ENCODE results near the gene MESP2. TPM values are rescaled to one million over a fixed set of nuclear protein-coding genes. Genes with fewer than 3 reads are reported as not detected.
A peak's percentile ranks its signal among the peaks of the same experiment; 100 is the strongest.

The MESP2 gene
- total RNA-seq, 2 experiments from 2014 or later: not detected

- no peak overlapping the region for H2AFZ ChIP-seq (ENCODE audit: low read length)
- DNase-seq (ENCODE audit: low spot score): no peak
- no peaks in the 10 kb centered on the region for H3K4me1 ChIP-seq (ENCODE audit: insufficient read depth, low read length, poor library complexity, severe bottlenecking)
- ChIA-PET POLR2A (interaction anchor here (0.7 to 0.8 kb wide), 2 partner anchors 27 to 36 kb away, joined by 4 to 5 read pairs; no protein-coding TSS in a partner anchor), CTCF (ENCODE audit: unreplicated experiment) (interaction anchor here (0.6 kb wide), 1 partner anchor 41 kb away, joined by 4 read pairs; no protein-coding TSS in a partner anchor)
- no TSS peak for BruUV-seq (replicated peaks)
- H3K4me3 ChIP-seq (ENCODE audit: low read depth, low read length, poor library complexity, severe bottlenecking): no peak overlapping the region
- intact Hi-C loops (cut with micrococcal nuclease; ENCODE audit: unreplicated experiment): no loop called here
- no peak overlapping the region for H3K4me2 ChIP-seq (ENCODE audit: low read length)
- no peaks in the 10 kb centered on the region for H3K36me3 ChIP-seq (ENCODE audit: insufficient read depth, low read length)
- H3K9me3 ChIP-seq (ENCODE audit: low read length): no peaks in the 10 kb centered on the region
- H3K79me2 ChIP-seq (ENCODE audit: insufficient read depth, low read depth, low read length): no peaks in the 10 kb centered on the region
- H4K20me1 ChIP-seq (ENCODE audit: insufficient read depth, low read length): no peaks in the 10 kb centered on the region
- TF ChIP-seq CTCF (conservative IDR thresholded peaks at IDR 0.05; ENCODE audit: low read length) (no peak), EZH2phosphoT487 (IDR thresholded peaks at IDR 0.05; ENCODE audit: borderline replicate concordance, low read depth, low read length) (no peak)
- H3K9me2 ChIP-seq (ENCODE audit: insufficient read depth, low read length): no peaks in the 10 kb centered on the region
- H3K27ac ChIP-seq (ENCODE audit: low read depth, low read length, poor library complexity, severe bottlenecking): no peak overlapping the region
Measured at GRCh38 chr15:89732451-89733172, 43.5 kb upstream of the MESP2 start.

GRCh38 chr15:89735773-89736172, 40.4 kb upstream of the MESP2 start:
- no peak overlapping the region for H3K27ac ChIP-seq (ENCODE audit: low read depth, low read length, poor library complexity, severe bottlenecking)
- no peaks in the 10 kb centered on the region for H3K4me1 ChIP-seq (ENCODE audit: insufficient read depth, low read length, poor library complexity, severe bottlenecking)
- no peaks in the 10 kb centered on the region for H4K20me1 ChIP-seq (ENCODE audit: insufficient read depth, low read length)
- no TSS peak for BruUV-seq (replicated peaks)
- intact Hi-C loops (cut with micrococcal nuclease; ENCODE audit: unreplicated experiment): no loop called here
- H3K9me2 ChIP-seq (ENCODE audit: insufficient read depth, low read length): no peaks in the 10 kb centered on the region
- no peak overlapping the region for H3K4me2 ChIP-seq (ENCODE audit: low read length)
- no peak for TF ChIP-seq EZH2phosphoT487 (IDR thresholded peaks at IDR 0.05; ENCODE audit: borderline replicate concordance, low read depth, low read length)
- no peak for TF ChIP-seq CTCF (conservative IDR thresholded peaks at IDR 0.05; ENCODE audit: low read length)
- H2AFZ ChIP-seq (ENCODE audit: low read length): no peak overlapping the region
- POLR2A ChIA-PET: no interaction called here
- H3K36me3 ChIP-seq (ENCODE audit: insufficient read depth, low read length): no peaks in the 10 kb centered on the region
- no peak overlapping the region for H3K4me3 ChIP-seq (ENCODE audit: low read depth, low read length, poor library complexity, severe bottlenecking)
- no peaks in the 10 kb centered on the region for H3K9me3 ChIP-seq (ENCODE audit: low read length)
- no peak for DNase-seq (ENCODE audit: low spot score)
- H3K79me2 ChIP-seq (ENCODE audit: insufficient read depth, low read depth, low read length): no peaks in the 10 kb centered on the region
- CTCF ChIA-PET (ENCODE audit: unreplicated experiment): no interaction called here

- no peaks in the 10 kb centered on the region for H3K79me2 ChIP-seq (ENCODE audit: insufficient read depth, low read depth, low read length)
- CTCF ChIA-PET (ENCODE audit: unreplicated experiment): interaction anchor here (0.5 to 1.0 kb wide), 3 partner anchors 16 to 65 kb away, joined by 3 to 8 read pairs (median 4); no protein-coding TSS in a partner anchor
- BruUV-seq (replicated peaks): no TSS peak
- H3K9me3 ChIP-seq (ENCODE audit: low read length): no peaks in the 10 kb centered on the region
- H2AFZ ChIP-seq (ENCODE audit: low read length): peak overlapping the region; percentile 67
- no peaks in the 10 kb centered on the region for H3K9me2 ChIP-seq (ENCODE audit: insufficient read depth, low read length)
- no peak overlapping the region for H3K27ac ChIP-seq (ENCODE audit: low read depth, low read length, poor library complexity, severe bottlenecking)
- H3K4me3 ChIP-seq (ENCODE audit: low read depth, low read length, poor library complexity, severe bottlenecking): peak overlapping the region; percentile 34
- H3K4me2 ChIP-seq (ENCODE audit: low read length): peak overlapping the region; percentile 60; the same call in 1 of the 2 replicates
- H4K20me1 ChIP-seq (ENCODE audit: insufficient read depth, low read length): no peaks in the 10 kb centered on the region
- DNase-seq (ENCODE audit: low spot score): peak; percentile 79
- no peak for TF ChIP-seq EZH2phosphoT487 (IDR thresholded peaks at IDR 0.05; ENCODE audit: borderline replicate concordance, low read depth, low read length)
- TF ChIP-seq CTCF (conservative IDR thresholded peaks at IDR 0.05; ENCODE audit: low read length): peak; percentile 93
- intact Hi-C loops (cut with micrococcal nuclease; ENCODE audit: unreplicated experiment): loop anchor here (1.0 to 5.0 kb wide), 3 partner anchors 135 to 347 kb away; no protein-coding TSS in a partner anchor
- H3K36me3 ChIP-seq (ENCODE audit: insufficient read depth, low read length): no peaks in the 10 kb centered on the region
- H3K4me1 ChIP-seq (ENCODE audit: insufficient read depth, low read length, poor library complexity, severe bottlenecking): no peaks in the 10 kb centered on the region
- POLR2A ChIA-PET: interaction anchor here (0.7 kb wide), 1 partner anchor 12 kb away, joined by 3 read pairs; no protein-coding TSS in a partner anchor
Measured at GRCh38 chr15:89740137-89740536, 36.0 kb upstream of the MESP2 start.

All from OCI-LY7 (cell line).